HG03565 (cell line): ENCODE measurements around the gene ROBO1.
A peak's percentile ranks its signal among the peaks of the same experiment; 100 is the strongest.

Experiments
- ATAC-seq: cut with Tn5 transposase; IDR thresholded peaks from one replicate; pipeline ENCODE4 v1.9.1; 2021; ENCODE audit warnings: mild to moderate bottlenecking, moderate library complexity; ENCODE audit not compliant: unreplicated experiment

ROBO1 gene

DNA sequence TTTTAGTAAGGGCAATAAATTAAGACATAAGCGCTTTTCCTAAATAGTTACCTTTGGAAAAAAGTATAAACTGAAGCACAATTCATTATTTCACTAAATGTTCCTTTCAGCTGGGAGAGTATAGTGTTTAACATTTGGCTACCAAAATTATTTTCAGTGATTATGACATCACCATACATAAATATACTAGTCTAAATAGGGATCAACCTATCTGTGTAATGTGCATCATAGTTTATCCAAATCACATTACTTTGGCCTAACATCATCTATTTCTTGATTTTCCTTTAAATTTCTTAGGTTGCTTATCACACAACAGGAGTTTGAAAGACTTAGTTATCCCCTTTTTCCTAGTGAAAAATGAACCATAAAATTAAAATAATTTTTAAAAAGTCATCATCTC lies 738.9 kb downstream of the ROBO1 start:
- ATAC-seq: no peak

DNA sequence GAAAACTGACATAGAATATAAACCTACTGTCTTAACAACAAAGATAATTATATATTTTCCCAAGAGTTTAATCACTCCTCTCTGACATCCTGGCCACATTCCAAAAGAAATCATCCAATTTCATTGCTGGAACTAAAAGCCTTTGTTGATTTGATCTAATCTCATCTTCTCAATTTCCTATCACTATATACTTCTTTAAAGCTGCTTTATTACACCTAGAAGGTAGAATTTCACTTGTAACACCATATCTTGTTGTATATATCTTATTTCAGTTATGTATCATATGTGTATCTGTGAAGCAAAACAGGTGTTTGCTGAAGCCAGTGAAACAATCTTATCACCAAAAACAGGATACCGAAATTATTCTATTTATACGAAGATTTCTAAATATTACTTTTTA lies 740.2 kb downstream of the ROBO1 start:
- no peak for ATAC-seq

GRCh38 chr3:79019924-79020173 lies 747.9 kb downstream of the ROBO1 start:
- ATAC-seq: no peak

DNA sequence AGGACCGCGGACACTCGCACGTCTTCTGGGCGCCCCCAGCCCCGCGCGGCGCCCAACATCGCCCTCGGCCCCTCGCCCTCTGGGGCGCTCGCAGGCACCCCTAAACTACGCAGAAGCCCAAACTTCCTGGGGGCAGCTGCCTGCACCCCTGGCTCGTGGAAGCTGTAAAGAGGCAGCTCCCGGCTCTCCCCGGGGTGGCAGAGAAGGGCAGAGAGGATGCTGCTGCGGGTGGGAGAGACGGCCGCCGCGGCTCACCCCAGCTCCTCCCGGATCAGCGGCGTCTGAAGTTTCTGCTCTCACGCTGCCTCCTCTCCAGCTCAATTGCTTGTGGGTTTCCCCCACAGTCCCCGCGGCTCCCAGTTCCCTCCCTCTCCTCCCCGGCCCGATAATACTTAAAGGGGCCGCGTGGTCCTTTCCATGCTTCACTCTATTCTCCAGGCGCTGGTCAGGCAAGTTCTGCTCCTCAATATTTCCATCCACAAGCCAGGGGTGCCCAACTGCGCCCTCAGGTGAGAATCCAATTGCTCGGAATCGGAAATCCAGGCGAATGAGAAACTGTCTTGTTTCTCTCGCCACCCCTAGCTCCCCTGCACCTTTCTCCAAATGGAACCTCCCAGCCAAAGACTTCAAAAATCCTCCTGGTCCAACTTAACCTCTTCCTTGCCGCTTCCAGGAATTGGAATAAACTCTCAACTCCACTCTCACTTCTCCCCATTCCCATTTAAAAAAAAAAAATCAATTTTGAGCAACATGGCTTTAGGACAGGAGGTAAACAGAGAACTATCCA lies 748.5 kb downstream of the ROBO1 start:
- ATAC-seq: peak; percentile 34

GRCh38 chr3:79018671-79019136 lies 749.1 kb downstream of the ROBO1 start:
- peak; percentile 35 for ATAC-seq

DNA sequence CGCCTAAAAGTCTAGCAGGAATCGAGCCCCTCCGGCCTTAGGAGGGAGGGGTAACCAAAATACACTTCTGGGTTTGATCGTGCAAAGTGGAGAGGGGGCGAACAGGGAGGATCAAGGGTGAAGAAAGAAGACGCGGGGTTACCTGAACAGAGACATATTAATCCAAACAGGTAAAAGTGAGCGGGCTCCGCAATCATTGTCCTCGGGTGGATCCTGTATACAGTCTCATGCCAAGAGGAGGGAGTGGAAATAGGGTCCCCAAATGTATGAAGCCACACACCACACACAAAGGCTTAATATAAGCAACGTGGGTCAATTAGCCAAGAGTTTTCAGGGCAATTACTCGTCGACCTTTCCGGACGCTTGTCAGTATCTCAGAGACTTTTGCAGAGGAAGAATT lies 749.5 kb downstream of the ROBO1 start:
- no peak for ATAC-seq

DNA sequence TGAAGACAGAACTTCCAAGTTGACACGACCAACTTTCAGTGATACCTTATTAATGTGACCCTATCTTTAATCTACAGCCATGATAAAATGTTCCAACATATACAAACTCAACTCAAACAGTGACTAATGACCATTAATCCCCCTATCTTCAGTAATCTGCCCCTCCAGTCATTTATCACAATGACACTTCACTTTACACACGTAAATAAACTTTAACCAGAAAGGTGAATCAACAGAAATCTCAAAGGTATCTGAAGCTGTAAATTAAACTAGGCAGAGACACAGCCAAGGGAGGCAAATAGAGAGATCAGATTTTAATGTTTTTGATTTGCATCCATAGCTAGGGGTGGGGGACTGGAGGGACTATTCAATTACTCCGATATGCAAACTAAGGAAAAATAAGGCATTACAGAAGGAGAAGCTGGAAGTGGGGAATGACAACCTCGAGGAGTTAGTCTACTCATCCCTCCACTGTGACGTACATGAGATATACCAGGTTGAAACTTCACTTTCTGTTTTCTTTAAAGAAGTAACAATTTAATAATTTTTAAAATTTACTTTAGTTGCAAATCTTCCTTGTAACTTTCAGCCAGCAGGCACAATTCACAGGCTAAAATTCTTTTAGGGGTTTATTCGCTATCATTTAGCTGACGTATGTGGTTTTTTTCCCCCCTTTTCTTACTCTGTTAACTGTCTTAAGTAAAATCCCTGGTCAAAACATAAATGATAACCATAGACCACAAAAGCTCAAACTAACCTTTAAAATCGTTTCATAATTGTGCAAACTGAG lies 751.0 kb downstream of the ROBO1 start:
- ATAC-seq: no peak

DNA sequence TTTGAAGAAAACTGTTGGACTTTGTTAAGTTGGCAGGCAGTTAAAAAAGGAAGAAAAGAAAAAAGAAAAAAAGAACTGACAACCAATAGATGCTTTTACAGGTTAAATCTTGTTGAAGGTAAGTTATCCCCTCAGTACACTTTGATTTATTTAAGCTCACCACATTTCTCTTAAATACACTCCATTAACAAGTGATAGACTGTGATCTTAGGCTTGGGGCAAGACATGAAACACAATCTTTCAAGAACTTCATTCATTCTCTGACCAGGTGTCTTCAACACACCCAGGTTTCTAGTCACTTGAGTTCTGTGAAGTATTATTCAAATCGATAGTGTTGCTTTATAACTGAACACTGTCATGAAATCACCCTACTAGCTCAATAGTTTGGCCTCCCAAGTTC lies 751.9 kb downstream of the ROBO1 start:
- ATAC-seq: no peak

DNA sequence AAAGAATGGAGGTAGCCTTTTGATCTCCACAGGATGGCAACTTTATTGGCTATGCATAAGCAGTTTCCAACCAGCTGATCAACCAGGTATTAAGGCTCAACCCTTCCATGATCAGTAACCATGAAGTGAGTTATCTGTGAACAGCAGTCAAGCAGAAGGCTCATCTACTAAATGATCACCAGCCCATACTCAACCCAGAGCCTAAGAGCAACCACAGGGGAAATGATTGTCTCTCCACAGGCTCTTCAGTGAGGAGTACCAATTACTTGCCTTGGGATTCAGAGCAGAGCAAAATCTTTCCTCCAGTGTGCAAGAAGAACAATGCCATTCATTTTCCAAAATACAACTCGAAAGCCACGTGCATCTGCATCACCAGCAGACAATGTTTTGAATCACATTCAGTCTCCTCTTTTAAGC lies 754.8 kb downstream of the ROBO1 start:
- ATAC-seq: no peak

- no peak for ATAC-seq
Measured at GRCh38 chr3:79012530-79012913, 755.3 kb downstream of the ROBO1 start.

GRCh38 chr3:79011821-79012529 lies 755.8 kb downstream of the ROBO1 start:
- ATAC-seq: no peak

- ATAC-seq: no peak
Measured at GRCh38 chr3:79009861-79010260, 757.9 kb downstream of the ROBO1 start.

DNA sequence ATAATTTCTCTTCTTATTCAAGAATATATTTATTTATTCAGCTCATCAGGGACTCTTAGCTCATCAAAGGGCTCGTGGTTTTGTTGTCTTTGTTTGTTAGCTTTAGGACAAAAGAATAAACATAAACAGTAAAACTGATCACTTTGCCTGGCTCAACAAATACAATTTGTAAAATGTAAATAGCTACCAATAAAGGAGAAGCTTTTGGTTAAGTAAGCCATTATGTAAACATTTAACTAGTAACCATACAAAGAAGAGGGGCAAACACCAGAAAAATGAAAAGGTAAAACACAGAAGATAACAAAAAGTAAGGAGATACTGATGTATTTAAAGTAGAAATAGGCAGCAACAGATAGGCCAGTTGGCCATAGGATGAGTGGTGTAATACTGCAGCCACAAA lies 761.7 kb downstream of the ROBO1 start:
- no peak for ATAC-seq

DNA sequence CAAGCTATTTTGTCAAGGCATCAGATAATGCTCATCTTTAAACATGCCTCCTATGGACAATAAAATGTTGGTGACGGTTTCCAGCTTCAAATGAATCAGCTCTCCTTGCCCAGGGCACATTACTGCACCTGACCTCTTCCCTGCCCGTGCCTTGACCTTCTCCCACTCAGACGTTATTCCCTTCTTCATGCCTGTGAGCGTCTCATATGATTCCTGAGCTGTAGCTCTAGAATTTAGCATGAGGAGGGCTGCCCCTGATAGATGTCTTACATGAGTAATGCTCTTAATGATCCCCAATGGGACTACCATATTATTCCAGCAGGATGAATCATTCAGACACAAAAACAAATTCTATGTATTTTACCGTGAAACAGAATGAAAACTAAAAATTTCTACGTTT lies 762.7 kb downstream of the ROBO1 start:
- ATAC-seq: no peak

DNA sequence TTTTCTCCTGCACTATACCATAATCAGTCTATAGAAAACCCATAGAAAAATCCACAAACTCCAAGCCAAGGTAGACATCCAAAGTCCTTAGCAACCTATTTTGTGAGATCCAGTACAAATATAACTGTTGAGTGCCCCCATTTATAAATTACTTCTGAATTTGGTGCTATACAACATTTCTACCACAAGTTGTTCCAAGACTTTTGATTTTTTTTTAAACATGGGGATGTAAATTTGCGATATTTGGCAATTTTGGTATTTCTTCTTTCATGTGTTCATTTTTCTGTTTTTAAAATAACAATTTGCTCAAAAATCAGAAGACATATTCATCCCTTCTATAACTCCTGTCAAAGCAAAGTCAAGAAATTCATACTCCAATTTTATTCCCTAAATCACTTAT lies 763.8 kb downstream of the ROBO1 start:
- no peak for ATAC-seq

GRCh38 chr3:79002465-79003372 lies 765.1 kb downstream of the ROBO1 start:
- no peak for ATAC-seq

DNA sequence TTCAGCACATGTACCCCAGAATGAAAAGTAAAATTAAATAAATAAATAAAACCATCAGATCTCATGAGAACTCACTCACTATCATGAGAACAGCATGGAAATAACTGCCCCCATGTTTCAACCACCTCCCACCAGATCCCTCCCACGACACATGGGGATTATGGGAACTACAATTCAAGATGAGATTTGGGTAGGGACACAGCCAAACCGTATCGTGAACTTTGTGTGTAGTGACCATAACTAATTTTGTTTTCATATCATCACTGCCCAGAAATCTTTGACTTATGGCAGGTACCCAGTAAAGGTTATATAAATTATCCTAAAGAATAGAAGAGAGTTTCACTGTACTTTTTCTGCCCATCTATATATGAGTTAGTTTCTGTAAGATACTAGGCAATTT lies 766.5 kb downstream of the ROBO1 start:
- no peak for ATAC-seq

DNA sequence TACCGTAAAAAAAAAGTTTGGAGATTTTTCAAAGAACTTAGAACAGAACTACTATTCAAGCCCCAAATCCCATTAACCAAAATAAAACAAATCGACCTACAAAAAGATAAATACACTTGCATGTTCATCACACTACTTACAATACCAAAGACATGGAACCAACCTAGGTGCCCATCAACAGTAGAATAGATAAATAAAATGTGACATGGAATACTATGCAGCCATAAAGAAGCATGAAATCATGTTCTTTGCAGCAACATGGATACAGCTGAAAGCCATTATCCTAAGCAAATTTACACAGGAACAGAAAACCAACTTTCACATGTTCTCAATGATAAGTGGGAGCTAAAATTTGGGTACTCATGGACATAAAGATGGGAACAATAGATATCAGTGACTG lies 768.7 kb downstream of the ROBO1 start:
- no peak for ATAC-seq

GRCh38 chr3:78995087-78995486 lies 772.7 kb downstream of the ROBO1 start:
- ATAC-seq: no peak

GRCh38 chr3:78994174-78995027 lies 773.4 kb downstream of the ROBO1 start:
- no peak for ATAC-seq
